Keratinocyte (primary cell): ENCODE data around the gene STRA6.

ENCODE experiments used
- CTCF ChIP-seq, 3 experiments: IDR thresholded peaks in 1 of 3; conservative IDR thresholded peaks in 1 of 3; optimal IDR thresholded peaks in 1 of 3; 2 replicates in 2 of 3; 3 replicates in 1 of 3; pipeline versions ENCODE3 to v1.5.1; 2011; ENCODE audit warnings: low read length in 3 of 3, mild to moderate bottlenecking in 3 of 3, moderate library complexity in 2 of 3, control low read depth in 1 of 3, inconsistent platforms in 1 of 3; ENCODE audit not compliant: insufficient read depth in 2 of 3; ENCODE audit errors: extremely low read depth in 1 of 3
- EZH2 ChIP-seq: IDR thresholded peaks from one replicate; pipeline ENCODE4 v1.6.1; 2012; ENCODE audit warnings: inconsistent platforms, mild to moderate bottlenecking, low read length, moderate library complexity

- no peak for TF ChIP-seq CTCF (optimal IDR thresholded peaks at IDR 0.05 in 1 of 3, IDR thresholded peaks at IDR 0.05 in 1 of 3, conservative IDR thresholded peaks at IDR 0.05 in 1 of 3; ENCODE audit: extremely low read depth in 1 of 3, insufficient read depth in 2 of 3, low read length in 3 of 3)
- TF ChIP-seq EZH2, result no peak
Observed at GRCh38 chr15:74208901-74209559, 6.4 kb upstream of the STRA6 start.
